HG03045 (cell line): ENCODE results near the gene BABAM2.
"Not testable (repeated sequence)": the region's sequence is repeated elsewhere in the genome, so short reads cannot be mapped to it uniquely, and the experiment has no call there.

ENCODE experiments used
- ATAC-seq: cut with Tn5 transposase; IDR thresholded peaks from one replicate; pipeline ENCODE4 v1.9.1; 2021; ENCODE audit warnings: mild to moderate bottlenecking, moderate library complexity; ENCODE audit not compliant: unreplicated experiment

The BABAM2 gene

DNA sequence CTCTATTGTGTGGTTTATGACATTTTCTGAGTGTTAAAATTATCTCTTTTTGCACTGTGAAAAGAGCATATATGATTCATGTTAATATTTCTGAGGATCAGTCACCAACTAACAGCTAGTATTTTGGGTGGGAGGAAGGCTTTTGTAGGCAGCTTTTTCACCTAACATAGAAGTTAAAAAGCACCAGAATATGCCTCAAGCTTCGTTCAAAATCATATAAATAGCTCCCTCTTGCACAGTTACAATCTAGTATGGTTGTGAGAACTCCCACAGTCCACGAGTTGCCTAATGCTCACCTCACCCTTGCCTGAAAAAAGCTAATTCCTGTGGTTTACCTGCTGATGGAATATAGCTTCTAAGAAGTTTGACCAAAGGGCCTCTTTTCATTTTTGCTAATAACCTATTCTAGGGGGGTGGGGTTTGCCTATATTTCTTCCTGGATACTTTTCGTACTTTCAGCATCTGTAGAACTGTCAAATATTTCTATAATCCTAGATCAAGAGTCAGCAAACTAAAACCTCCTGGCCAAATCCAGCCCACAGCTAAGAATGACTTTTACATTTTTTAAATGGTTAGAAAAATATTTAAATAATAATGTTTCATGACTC, 335.0 kb downstream of the BABAM2 start:
- no peak for ATAC-seq

- ATAC-seq = no peak
These were observed 336.0 kb downstream of the BABAM2 start for GRCh38 chr2:28226558-28226957.

DNA sequence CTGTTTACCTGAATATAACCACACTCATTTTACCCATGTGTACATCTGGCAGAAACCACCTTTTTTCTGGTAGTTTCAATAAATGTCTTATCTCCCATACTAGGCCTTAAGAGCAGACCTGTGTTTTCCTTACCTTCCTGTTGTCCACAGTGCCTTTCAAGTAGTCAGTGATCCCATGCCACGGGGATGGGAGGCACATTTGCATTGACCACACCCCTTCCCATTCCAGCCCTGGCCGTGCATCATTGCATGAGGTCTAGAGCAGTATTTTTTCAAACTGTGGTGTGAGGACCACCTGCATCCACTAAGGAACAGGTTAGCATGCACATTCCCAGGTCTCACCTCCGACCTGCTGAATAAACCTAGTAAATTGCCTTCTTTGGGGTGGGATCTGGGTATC, 337.0 kb downstream of the BABAM2 start:
- no peak for ATAC-seq

- ATAC-seq = no peak
These were observed 338.0 kb downstream of the BABAM2 start for GRCh38 chr2:28228434-28228995.

DNA sequence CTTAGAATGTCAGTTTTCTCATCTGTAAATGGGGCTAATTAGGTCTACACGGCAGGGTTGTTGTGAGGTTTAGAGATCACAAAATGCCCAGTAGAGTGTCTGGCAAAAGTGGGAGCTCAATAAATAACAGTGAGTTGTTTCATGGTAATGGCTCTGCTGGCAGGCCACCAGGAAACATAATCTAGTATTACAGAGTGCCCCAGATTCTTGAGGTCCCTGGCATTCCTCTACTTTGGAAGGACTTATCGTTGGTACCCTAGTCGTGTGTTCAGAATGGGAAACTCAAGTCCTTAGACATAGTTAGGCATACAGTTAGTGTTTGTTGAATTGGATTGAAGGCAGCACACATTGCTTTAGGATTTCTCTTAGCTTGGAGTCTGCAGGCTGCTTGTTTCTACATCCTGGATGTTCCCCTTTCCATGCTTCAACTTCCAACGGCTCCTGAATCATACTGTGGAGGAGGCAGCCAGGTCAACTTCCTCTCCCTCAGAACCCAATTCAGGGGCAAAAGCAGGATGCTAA, 340.6 kb downstream of the BABAM2 start:
- ATAC-seq = no peak

DNA sequence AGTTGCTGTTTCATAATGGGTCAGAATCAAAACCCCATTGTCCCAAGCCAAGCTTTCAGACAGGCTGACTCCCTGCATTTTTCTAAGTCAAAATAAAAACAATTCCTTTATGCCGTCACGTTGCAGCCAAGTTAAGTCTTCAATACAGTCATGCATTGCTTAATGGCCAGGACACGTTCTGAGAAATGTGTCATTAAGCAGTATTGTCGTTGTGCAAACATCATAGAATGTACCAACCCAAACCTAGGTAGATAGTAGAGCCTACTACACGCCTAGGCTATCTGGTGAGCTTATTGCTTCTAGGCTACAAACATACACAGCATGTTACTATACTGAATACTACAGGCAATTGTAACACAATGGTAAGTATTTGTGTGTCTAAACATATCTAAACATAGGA, 341.8 kb downstream of the BABAM2 start:
- ATAC-seq = no peak

DNA sequence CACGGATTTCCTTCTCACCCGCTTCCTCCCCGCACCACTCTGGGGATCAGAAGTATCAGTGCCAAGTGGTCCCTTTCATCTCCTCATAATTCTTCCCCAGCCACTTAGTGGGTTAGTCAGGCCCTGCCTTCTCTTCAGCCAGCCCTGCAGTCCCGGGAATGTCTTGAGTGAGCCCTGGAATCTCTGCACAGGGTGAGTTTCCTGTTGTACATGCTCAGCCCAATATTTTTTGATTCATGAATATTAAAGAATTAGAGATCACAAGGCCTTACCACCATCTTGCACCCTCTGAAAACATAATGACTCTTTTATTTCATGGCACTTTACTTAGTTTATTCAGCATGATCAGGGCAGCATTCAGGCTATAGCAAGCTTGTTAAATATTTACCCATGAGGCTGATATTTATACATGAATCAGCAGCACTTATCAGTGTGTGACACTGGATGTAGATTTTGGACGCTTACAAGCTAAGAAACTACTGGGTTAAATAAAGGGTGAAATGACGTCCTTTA, 342.7 kb downstream of the BABAM2 start:
- ATAC-seq = no peak

GRCh38 chr2:28234807-28235206, 344.3 kb downstream of the BABAM2 start:
- no peak for ATAC-seq

DNA sequence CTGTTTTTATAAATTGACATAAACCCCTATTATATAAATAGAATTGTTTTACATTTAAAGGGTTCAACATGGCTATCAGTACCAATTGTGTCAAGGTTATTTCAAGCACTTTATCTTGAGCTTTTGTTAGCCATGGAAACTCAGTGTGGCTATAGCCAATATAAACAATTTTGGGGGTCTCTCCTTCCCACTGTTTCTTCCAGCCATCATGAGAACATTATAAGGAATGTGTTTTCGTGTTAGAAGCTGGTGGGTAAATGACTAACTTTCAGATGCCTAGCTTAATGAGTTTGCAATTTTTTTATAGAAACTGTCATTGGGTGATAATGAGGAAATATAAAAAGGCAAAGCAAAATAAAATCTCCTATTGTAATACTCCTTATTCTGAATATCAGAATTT, 348.7 kb downstream of the BABAM2 start:
- no peak for ATAC-seq

DNA sequence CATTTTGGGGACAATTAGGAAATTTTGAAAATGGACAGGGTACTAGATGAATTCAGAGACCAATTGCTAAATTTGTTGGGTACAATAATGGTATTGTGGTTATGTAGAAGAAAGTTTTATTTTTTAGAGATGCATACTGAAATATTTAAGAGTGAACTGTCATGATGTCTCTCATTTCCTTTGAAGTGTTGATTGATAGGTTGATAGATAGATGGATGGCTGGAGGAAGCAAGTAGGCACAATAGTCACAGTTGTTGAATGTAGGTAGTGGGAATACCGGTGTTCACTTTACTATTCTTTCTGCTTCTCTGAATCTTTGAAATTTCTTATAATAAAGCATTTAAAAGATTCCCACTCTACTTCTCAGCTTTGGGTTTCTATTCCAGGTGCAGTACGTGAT, 350.4 kb downstream of the BABAM2 start:
- ATAC-seq = no peak

DNA sequence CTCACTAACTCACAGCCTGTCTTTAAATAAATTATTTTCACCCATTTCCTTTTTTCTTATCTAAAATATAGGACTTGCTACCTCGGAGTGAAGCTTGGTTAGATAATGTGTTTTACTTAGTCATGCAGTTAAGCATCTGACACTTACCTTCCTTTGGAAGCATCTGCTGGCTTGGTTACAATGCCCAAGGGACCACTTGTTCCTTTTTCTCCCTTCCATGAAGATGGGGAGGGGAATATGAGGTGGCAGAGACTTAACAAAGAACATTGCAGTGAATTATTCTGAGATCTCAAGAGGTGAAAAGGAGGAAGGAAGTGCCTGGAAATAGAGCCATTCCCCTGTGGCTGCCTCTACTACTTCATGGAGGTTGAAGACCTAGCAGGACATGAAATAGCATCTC, 356.8 kb downstream of the BABAM2 start:
- no peak for ATAC-seq

- no peak for ATAC-seq
These were observed 357.2 kb downstream of the BABAM2 start for GRCh38 chr2:28247734-28248133.

DNA sequence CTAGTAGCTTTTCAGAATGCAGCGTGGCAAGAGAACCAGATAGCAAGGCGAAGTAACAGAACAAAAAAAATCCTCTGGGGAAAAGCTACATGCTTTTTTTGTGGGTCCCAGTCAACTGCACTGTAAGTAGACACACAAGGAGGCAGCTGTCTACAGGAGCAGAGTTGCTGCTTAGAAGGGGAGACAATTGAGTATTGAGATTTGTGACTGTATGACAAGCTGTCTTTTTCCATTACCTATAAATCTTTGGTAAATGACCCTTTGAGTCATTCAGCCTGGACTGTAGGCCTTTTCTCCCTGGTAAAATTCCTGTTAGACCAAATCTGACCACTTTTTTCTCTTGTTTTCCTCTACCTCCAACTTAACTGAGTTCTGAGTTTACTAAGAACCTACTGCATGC, 358.0 kb downstream of the BABAM2 start:
- no peak for ATAC-seq

DNA sequence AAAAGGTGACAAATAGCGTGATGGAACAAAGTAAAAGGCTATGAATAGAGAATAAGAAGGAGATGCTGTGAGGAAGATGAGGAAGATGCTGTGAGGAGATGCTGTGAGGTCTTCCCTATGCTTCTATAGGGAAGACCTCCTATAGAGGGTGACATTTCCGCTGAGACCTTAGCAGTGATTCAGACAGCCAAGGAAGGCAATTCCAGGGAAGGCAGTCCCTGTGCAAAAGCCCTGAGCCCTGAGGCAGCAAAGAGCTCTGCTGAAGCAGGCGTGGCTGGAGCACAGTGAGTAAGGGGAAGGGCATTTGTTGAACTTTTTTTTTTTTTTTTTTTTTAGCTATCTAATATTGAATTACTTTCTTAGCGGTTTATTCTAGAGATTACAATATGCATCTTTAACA, 359.5 kb downstream of the BABAM2 start:
- no peak for ATAC-seq

- no peak for ATAC-seq
These were observed 360.8 kb downstream of the BABAM2 start for GRCh38 chr2:28251337-28251736.

DNA sequence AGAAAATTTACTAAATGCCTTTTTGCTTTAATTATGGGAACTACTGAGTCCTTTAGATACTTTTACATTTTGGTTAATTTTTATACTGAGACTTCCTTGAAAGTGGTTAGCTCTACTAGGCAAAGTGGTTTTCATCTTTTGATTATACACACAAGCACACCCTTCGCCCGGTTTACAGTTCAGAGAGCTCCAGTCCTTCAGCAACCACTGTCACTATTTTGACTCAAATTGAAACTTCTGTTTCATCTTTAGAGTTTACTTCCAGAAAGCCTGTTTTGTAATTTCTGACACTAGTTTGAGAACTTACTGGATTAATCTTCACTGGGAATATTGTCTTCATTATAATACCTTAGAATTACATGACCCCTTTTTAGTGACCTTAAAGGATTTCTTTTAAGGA, 361.8 kb downstream of the BABAM2 start:
- no peak for ATAC-seq

DNA sequence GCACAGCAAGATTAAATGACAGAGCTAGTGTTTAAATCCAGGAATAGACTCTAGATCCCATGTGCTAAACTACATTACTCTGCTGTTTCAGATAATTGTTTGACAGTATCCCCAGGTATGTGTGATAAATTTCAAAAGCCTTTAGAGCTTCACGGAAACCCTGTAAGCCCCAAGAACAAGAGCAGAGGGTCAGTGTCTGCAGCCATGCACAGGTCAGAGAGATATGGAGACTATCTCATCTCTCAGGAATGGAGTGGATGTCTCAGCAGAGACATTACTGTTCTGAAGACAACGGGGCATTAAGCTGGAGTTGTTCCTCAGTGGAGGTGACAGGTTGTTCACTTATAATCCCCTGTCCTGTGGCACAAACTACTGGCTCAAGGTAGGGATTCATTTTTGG, 363.0 kb downstream of the BABAM2 start:
- ATAC-seq = no peak

DNA sequence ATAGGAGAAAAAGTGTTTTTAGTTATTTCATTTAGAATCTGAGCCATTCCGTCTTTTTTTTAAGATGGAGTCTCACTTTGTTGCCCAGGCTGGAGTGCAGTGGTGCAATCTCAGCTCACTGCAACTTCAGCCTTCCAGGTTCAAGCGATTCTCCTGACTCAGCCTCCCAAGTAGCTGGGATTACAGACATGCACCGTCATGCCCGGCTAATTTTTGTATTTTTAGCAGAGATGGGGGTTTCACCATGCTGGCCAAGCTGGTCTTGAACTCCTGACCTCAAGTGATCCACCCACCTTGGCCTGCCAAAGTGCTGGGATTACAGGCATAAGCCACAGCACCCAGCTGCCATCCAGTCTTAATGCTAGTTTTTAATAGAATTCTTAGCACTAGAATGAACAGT, 364.7 kb downstream of the BABAM2 start:
- not testable (repeated sequence) for ATAC-seq

- ATAC-seq = no peak
These were observed 366.7 kb downstream of the BABAM2 start for GRCh38 chr2:28257182-28257581.

GRCh38 chr2:28259226-28259625, 368.7 kb downstream of the BABAM2 start:
- ATAC-seq = not testable (repeated sequence)

- no peak for ATAC-seq
These were observed 373.2 kb downstream of the BABAM2 start for GRCh38 chr2:28263690-28264089.

DNA sequence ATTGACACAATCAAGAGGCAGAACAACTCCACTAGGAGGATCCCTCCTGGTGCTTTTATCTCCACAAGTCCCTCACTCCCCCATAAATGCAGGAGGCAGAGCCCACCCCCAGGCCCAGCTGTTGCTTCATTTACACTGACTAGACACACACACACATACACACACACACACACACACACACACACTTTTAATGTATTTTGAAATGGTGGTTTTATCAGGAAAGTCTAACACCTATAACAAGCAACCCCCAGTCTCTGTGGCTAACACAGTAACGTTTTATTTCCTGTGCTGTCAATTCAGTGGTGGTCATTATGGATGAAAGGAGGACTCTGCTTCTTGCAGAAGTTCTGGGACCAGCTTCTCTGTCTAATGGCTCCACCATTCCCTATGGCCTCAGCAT, 376.8 kb downstream of the BABAM2 start:
- ATAC-seq = no peak

- ATAC-seq = no peak
These were observed 377.9 kb downstream of the BABAM2 start for GRCh38 chr2:28268386-28268785.
